Smooth muscle cell (in vitro differentiated cells): ENCODE results near the gene KIF4B. TPM values are rescaled to one million over a fixed set of nuclear protein-coding genes. Genes with fewer than 3 reads are reported as not detected.
"Not testable (repeated sequence)": the region's sequence is repeated elsewhere in the genome, so short reads cannot be mapped to it uniquely, and the experiment has no call there.

Experiments
- DNase-seq: peaks from one replicate; lab custom pipeline; 2025; ENCODE audit not compliant: unreplicated experiment; lab: John Stamatoyannopoulos, UW
- H2AFZ ChIP-seq: fragments of 200-600 bp; sonication (generic); 2 replicates; pipeline ENCODE4 v1.6.0; 2016; ENCODE audit warnings: antibody characterized with exemption, low read depth, mild to moderate bottlenecking
- H3F3A ChIP-seq: fragments of 200-600 bp; sonication (generic); 2 replicates; pipeline ENCODE4 v1.6.0; 2017; ENCODE audit warnings: antibody characterized with exemption, low read depth
- H3K27ac ChIP-seq: fragments of 200-600 bp; sonication (generic); 2 replicates; pipeline ENCODE4 v1.5.1; 2016; ENCODE audit warnings: low read depth, mild to moderate bottlenecking
- H3K27me3 ChIP-seq: fragments of 200-600 bp; sonication (generic); 2 replicates; pipeline ENCODE4 v1.6.1; 2016; ENCODE audit warnings: low read depth, mild to moderate bottlenecking
- H3K36me3 ChIP-seq: fragments of 200-600 bp; sonication (generic); 2 replicates; pipeline ENCODE4 v1.5.1; 2016; ENCODE audit warnings: low read depth
- H3K4me1 ChIP-seq: fragments of 200-600 bp; sonication (generic); 2 replicates; pipeline ENCODE4 v1.5.1; 2016; ENCODE audit warnings: low read depth
- H3K4me2 ChIP-seq: fragments of 200-600 bp; sonication (generic); 2 replicates; pipeline ENCODE4 v1.6.0; 2016; ENCODE audit warnings: mild to moderate bottlenecking
- H3K4me3 ChIP-seq: fragments of 200-600 bp; sonication (generic); 2 replicates; pipeline ENCODE4 v1.5.1; 2016; ENCODE audit warnings: mild to moderate bottlenecking
- H3K79me2 ChIP-seq: fragments of 200-600 bp; sonication (generic); 2 replicates; pipeline ENCODE4 v1.6.0; 2016; ENCODE audit warnings: low read depth, mild to moderate bottlenecking
- H3K9ac ChIP-seq: fragments of 200-600 bp; sonication (generic); 2 replicates; pipeline ENCODE4 v1.6.0; 2016; ENCODE audit warnings: low read depth
- H3K9me3 ChIP-seq: fragments of 200-600 bp; sonication (generic); replicated peaks from 2 replicates; pipeline ENCODE4 v1.5.1; 2016; ENCODE audit warnings: low read depth
- H4K20me1 ChIP-seq: fragments of 200-600 bp; sonication (generic); 2 replicates; pipeline ENCODE4 v1.6.0; 2016; ENCODE audit warnings: low read depth
- WGBS: methylation state at CpG from one replicate; pipeline ENCODE4 v1.1.7; 2016; ENCODE audit warnings: low lambda C conversion rate; 5-methylcytosine and 5-hydroxymethylcytosine counted together
- polyA plus RNA-seq: library from polyadenylated mRNA; unstranded; fragments of >200 nt; fragmentation: Nextera tagmentation; extraction: Ambion mirVana; gene quantifications from 2 replicates; pipeline ENCODE4 v1.2.1, GENCODE V29; 2016
- total RNA-seq: library from RNA; depleted of rRNA; stranded (reverse); fragments of >200 nt; gene quantifications from 2 replicates; pipeline ENCODE4 v1.2.3, GENCODE V29; 2014
- TF ChIP-seq, protein P1 (sequence below): fragments of 200-600 bp; sonication (generic); IDR thresholded peaks from 2 replicates; pipeline ENCODE4 v1.5.1; 2017; ENCODE audit warnings: borderline replicate concordance, mild to moderate bottlenecking, antibody characterized with exemption; ENCODE audit not compliant: insufficient read depth, poor library complexity, severe bottlenecking

KIF4B gene
- total and polyA plus RNA-seq, 2 experiments from 2014 or later, result not detected

GRCh38 chr5:155004138-155004744 lies 9.3 kb upstream of the KIF4B start:
- Histone ChIP-seq H3K4me2 (no peak overlapping the region), H3K4me3 (no peak overlapping the region), H3K27ac (no peak overlapping the region), H3K9me3 (no peaks in the 10 kb centered on the region), H3K27me3 (no peaks in the 10 kb centered on the region), H3K79me2 (no peaks in the 10 kb centered on the region), H3K9ac (no peak overlapping the region), H4K20me1 (no peaks in the 10 kb centered on the region), H3F3A (no peaks in the 10 kb centered on the region), H2AFZ (no peak overlapping the region), H3K4me1 (no peaks in the 10 kb centered on the region), H3K36me3 (no peaks in the 10 kb centered on the region)
- no peak for DNase-seq
- 71% methylated on average over 11 of the region's 11 CpGs for WGBS
- TF ChIP-seq, protein P1, sequence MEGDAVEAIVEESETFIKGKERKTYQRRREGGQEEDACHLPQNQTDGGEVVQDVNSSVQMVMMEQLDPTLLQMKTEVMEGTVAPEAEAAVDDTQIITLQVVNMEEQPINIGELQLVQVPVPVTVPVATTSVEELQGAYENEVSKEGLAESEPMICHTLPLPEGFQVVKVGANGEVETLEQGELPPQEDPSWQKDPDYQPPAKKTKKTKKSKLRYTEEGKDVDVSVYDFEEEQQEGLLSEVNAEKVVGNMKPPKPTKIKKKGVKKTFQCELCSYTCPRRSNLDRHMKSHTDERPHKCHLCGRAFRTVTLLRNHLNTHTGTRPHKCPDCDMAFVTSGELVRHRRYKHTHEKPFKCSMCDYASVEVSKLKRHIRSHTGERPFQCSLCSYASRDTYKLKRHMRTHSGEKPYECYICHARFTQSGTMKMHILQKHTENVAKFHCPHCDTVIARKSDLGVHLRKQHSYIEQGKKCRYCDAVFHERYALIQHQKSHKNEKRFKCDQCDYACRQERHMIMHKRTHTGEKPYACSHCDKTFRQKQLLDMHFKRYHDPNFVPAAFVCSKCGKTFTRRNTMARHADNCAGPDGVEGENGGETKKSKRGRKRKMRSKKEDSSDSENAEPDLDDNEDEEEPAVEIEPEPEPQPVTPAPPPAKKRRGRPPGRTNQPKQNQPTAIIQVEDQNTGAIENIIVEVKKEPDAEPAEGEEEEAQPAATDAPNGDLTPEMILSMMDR, result peak; percentile 41

- H3K4me1 ChIP-seq, H3K4me3 ChIP-seq, H3F3A ChIP-seq, H3K79me2 ChIP-seq, H2AFZ ChIP-seq, H3K27me3 ChIP-seq, H3K9ac ChIP-seq, H3K36me3 ChIP-seq, DNase-seq, H3K9me3 ChIP-seq, H3K4me2 ChIP-seq, H4K20me1 ChIP-seq, H3K27ac ChIP-seq: not testable (repeated sequence)
- 100% methylated on average over 1 of the region's 1 CpG for WGBS
Measured at GRCh38 chr5:155006265-155006664, 7.3 kb upstream of the KIF4B start.

DNA sequence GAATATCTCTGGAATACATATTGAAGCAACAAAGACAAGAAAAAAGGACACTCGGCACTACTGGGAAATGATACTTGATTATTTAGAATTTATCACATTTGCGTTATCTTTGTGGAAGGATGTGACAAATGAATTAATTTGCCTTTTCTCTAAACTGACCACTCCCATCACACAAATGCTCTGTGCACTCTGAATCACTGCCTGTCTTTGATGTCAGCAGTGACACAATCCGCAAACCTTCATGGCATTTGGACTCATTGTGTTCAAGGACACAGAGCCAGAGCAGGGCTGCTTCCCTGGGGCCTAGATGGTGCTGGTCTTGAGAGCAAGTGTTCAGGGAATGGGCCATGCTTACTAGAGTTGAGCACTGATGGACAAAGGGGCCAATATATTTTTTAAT lies 4.9 kb upstream of the KIF4B start:
- H3K27me3 ChIP-seq, result no peaks in the 10 kb centered on the region
- H3K4me1 ChIP-seq, result no peaks in the 10 kb centered on the region

DNA sequence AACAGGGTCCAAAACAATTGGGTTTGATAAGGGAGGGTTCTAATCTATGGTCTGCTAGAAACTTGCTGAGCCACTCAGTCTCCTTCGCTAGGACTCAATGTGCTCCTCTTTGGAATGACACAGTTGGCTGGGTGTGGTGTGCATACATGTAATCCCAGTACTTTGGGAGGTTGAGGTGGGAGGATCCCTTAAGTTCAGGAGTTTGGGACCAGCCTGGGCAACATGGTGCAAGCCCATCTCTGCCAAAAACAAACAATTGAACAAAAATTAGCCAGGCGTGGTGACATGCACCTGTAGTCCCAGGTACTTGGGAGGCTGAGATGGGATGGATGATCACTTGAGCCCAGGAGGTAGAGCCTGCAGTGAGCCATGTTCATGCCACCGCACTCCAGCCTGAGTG lies 2.7 kb upstream of the KIF4B start:
- 96% methylated on average over 3 of the region's 3 CpGs for WGBS
- no peaks in the 10 kb centered on the region for H4K20me1 ChIP-seq

More for the DNA sequence above, 4.9 kb upstream of the KIF4B start:
- no peak overlapping the region for H3K4me2 ChIP-seq
- H3K36me3 ChIP-seq, result no peaks in the 10 kb centered on the region
- WGBS, result 90% methylated on average over 3 of the region's 3 CpGs
- H3F3A ChIP-seq, result no peaks in the 10 kb centered on the region
- TF ChIP-seq, protein P1, result no peak
- no peaks in the 10 kb centered on the region for H3K9me3 ChIP-seq
- no peak overlapping the region for H2AFZ ChIP-seq
- DNase-seq, result no peak
- H3K9ac ChIP-seq, result no peak overlapping the region
- no peaks in the 10 kb centered on the region for H4K20me1 ChIP-seq
- no peak overlapping the region for H3K27ac ChIP-seq
- H3K79me2 ChIP-seq, result no peaks in the 10 kb centered on the region
- H3K4me3 ChIP-seq, result no peak overlapping the region

More for the DNA sequence above, 2.7 kb upstream of the KIF4B start:
- H3K4me3 ChIP-seq, result no peak overlapping the region
- no peaks in the 10 kb centered on the region for H3K36me3 ChIP-seq
- no peaks in the 10 kb centered on the region for H3K79me2 ChIP-seq
- H3K4me2 ChIP-seq, result no peak overlapping the region
- H3K27me3 ChIP-seq, result no peaks in the 10 kb centered on the region
- H2AFZ ChIP-seq, result no peak overlapping the region
- H3K9me3 ChIP-seq, result no peaks in the 10 kb centered on the region
- H3K9ac ChIP-seq, result no peak overlapping the region
- DNase-seq, result no peak
- H3K27ac ChIP-seq, result no peak overlapping the region
- no peaks in the 10 kb centered on the region for H3F3A ChIP-seq
- no peaks in the 10 kb centered on the region for H3K4me1 ChIP-seq
- TF ChIP-seq, protein P1, result no peak
